H9 (cell line): Measurements from ENCODE around the gene IQCM. TPM values are rescaled to one million over a fixed set of nuclear protein-coding genes. Genes with fewer than 3 reads are reported as not detected.

ENCODE experiments used
- DNase-seq: peaks from one replicate; pipeline ENCODE4 v3.0.0-alpha.2; 2017
- H2AFZ ChIP-seq: one replicate; pipeline ENCODE4 v1.6.1; 2013; ENCODE audit warnings: mild to moderate bottlenecking, low read length, control low read depth, moderate library complexity
- H2AK5ac ChIP-seq: 2 replicates; pipeline ENCODE4 v1.6.1; 2013; ENCODE audit warnings: low read length, control low read depth, mixed read lengths; ENCODE audit not compliant: insufficient read length
- H2BK120ac ChIP-seq: one replicate; pipeline ENCODE4 v1.6.1; 2013; ENCODE audit warnings: low read depth, mild to moderate bottlenecking, low read length, control low read depth, inconsistent platforms; ENCODE audit not compliant: poor library complexity, severe bottlenecking
- H2BK12ac ChIP-seq: 2 replicates; pipeline ENCODE4 v1.6.1; 2013; ENCODE audit warnings: low read length, control low read depth, mixed read lengths, low read depth; ENCODE audit not compliant: insufficient read length
- H2BK15ac ChIP-seq: 2 replicates; pipeline ENCODE4 v1.6.1; 2013; ENCODE audit warnings: low read depth, low read length, control low read depth
- H2BK20ac ChIP-seq: one replicate; pipeline ENCODE4 v1.6.1; 2013; ENCODE audit warnings: low read depth, mild to moderate bottlenecking, low read length, control low read depth, inconsistent platforms; ENCODE audit not compliant: poor library complexity, severe bottlenecking
- H2BK5ac ChIP-seq: 2 replicates; pipeline ENCODE4 v1.6.1; 2013; ENCODE audit warnings: low read length, control low read depth, mixed read lengths; ENCODE audit not compliant: insufficient read length
- H3K14ac ChIP-seq: 2 replicates; pipeline ENCODE4 v1.6.1; 2013; ENCODE audit warnings: low read length, control low read depth; ENCODE audit not compliant: insufficient read depth
- H3K18ac ChIP-seq: 2 replicates; pipeline ENCODE4 v1.6.1; 2013; ENCODE audit warnings: low read depth, mild to moderate bottlenecking, mixed read lengths, low read length, control low read depth; ENCODE audit not compliant: insufficient read length
- H3K23ac ChIP-seq: 2 replicates; pipeline ENCODE4 v1.6.1; 2013; ENCODE audit warnings: low read length, control low read depth, mixed read lengths, low read depth; ENCODE audit not compliant: insufficient read length
- H3K23me2 ChIP-seq: 2 replicates; pipeline ENCODE4 v1.6.1; 2013; ENCODE audit warnings: low read depth, mild to moderate bottlenecking, mixed read lengths, low read length, control low read depth; ENCODE audit not compliant: insufficient read length, poor library complexity, severe bottlenecking
- H3K27ac ChIP-seq: 2 replicates; pipeline ENCODE4 v1.5.1; 2013; ENCODE audit warnings: low read length, control low read depth, mixed read lengths, low read depth; ENCODE audit not compliant: insufficient read length
- H3K27me3 ChIP-seq: 2 replicates; pipeline ENCODE4 v1.6.1; 2013; ENCODE audit warnings: low read length, control low read depth, inconsistent platforms; ENCODE audit not compliant: insufficient read depth
- H3K4ac ChIP-seq: 2 replicates; pipeline ENCODE4 v1.6.1; 2013; ENCODE audit warnings: low read depth, mild to moderate bottlenecking, control low read depth, inconsistent platforms, low read length, moderate library complexity
- H3K4me1 ChIP-seq: 2 replicates; pipeline ENCODE4 v1.6.1; 2013; ENCODE audit warnings: low read length, control low read depth, inconsistent platforms; ENCODE audit not compliant: insufficient read depth
- H3K4me2 ChIP-seq: 2 replicates; pipeline ENCODE4 v1.6.1; 2013; ENCODE audit warnings: low read length, control low read depth, mixed read lengths; ENCODE audit not compliant: insufficient read length, insufficient read depth
- H3K56ac ChIP-seq: 2 replicates; pipeline ENCODE4 v1.6.1; 2013; ENCODE audit warnings: low read depth, mild to moderate bottlenecking, mixed read lengths, low read length, control low read depth; ENCODE audit not compliant: insufficient read length
- H3K79me1 ChIP-seq: 2 replicates; pipeline ENCODE4 v1.6.1; 2013; ENCODE audit warnings: low read depth, mild to moderate bottlenecking, moderate library complexity, low read length, control low read depth, inconsistent platforms; ENCODE audit not compliant: insufficient read depth, poor library complexity, severe bottlenecking
- H3K79me2 ChIP-seq: 2 replicates; pipeline ENCODE4 v1.6.1; 2013; ENCODE audit warnings: low read length, control low read depth, inconsistent platforms; ENCODE audit not compliant: insufficient read depth
- H3K9ac ChIP-seq: 2 replicates; pipeline ENCODE4 v1.6.1; 2013; ENCODE audit warnings: low read length, control low read depth, mixed read lengths; ENCODE audit not compliant: insufficient read length; ENCODE audit errors: extremely low read depth
- H3K9me3 ChIP-seq: one replicate; pipeline ENCODE4 v1.6.1; 2013; ENCODE audit warnings: low read depth, low read length, inconsistent platforms; ENCODE audit not compliant: control insufficient read depth
- H3T11ph ChIP-seq: one replicate; pipeline ENCODE4 v1.6.1; 2013; ENCODE audit warnings: mild to moderate bottlenecking, low read length, control low read depth, inconsistent platforms
- H4K20me1 ChIP-seq: one replicate; pipeline ENCODE4 v1.6.1; 2013; ENCODE audit not compliant: control insufficient read depth, insufficient read length, insufficient read depth
- H4K5ac ChIP-seq: 2 replicates; pipeline ENCODE4 v1.6.1; 2013; ENCODE audit warnings: low read depth, mild to moderate bottlenecking, mixed read lengths, low read length, control low read depth; ENCODE audit not compliant: insufficient read length
- H4K8ac ChIP-seq: replicated peaks from 2 replicates; pipeline ENCODE4 v1.6.1; 2013; ENCODE audit warnings: low read length, control low read depth, mixed read lengths, low read depth; ENCODE audit not compliant: insufficient read length
- H4K91ac ChIP-seq: 2 replicates; pipeline ENCODE4 v1.6.1; 2013; ENCODE audit warnings: low read depth, mild to moderate bottlenecking, moderate library complexity, mixed read lengths, low read length, control low read depth; ENCODE audit not compliant: insufficient read length
- H3K27ac Mint-ChIP-seq, 3 experiments: 2 replicates in 2 of 3; 3 replicates in 1 of 3; pipeline ENCODE4 v1.8.0; 2020 to 2021; ENCODE audit warnings: mixed read lengths in 3 of 3, mild to moderate bottlenecking in 1 of 3, moderate library complexity in 1 of 3
- H3K27me3 Mint-ChIP-seq: 2 replicates; pipeline ENCODE4 v1.8.0; 2021; ENCODE audit warnings: low read depth, mild to moderate bottlenecking, moderate library complexity, mixed read lengths
- H3K36me3 Mint-ChIP-seq, 3 experiments: 2 replicates in 2 of 3; 3 replicates in 1 of 3; pipeline ENCODE4 v1.8.0; 2020 to 2021; ENCODE audit warnings: low read depth in 3 of 3, mixed read lengths in 3 of 3; ENCODE audit not compliant: insufficient read depth in 1 of 3
- H3K4me1 Mint-ChIP-seq, 2 experiments: 2 replicates each; pipeline ENCODE4 v1.8.0; 2020; ENCODE audit warnings: mixed read lengths in 2 of 2
- H3K4me3 Mint-ChIP-seq, 2 experiments: 2 replicates in 1 of 2; 3 replicates in 1 of 2; pipeline ENCODE4 v1.8.0; 2020 to 2021; ENCODE audit warnings: mild to moderate bottlenecking in 2 of 2, mixed read lengths in 2 of 2, moderate library complexity in 1 of 2
- H3K9me3 Mint-ChIP-seq, 2 experiments: 2 replicates in 1 of 2; 3 replicates in 1 of 2; pipeline ENCODE4 v1.8.0; 2020; ENCODE audit warnings: mild to moderate bottlenecking in 2 of 2, mixed read lengths in 2 of 2, moderate library complexity in 1 of 2
- CTCF ChIP-seq: fragments of 200-600 bp; sonication (generic); conservative IDR thresholded peaks from 3 replicates; pipeline ENCODE4 v1.8.0; 2021; ENCODE audit warnings: antibody characterized with exemption, mild to moderate bottlenecking
- WGBS: extraction: QIAGEN DNeasy Blood & Tissue Kit; methylation state at CpG from one replicate; pipeline ENCODE4 v1.1.7; 2013; ENCODE audit warnings: missing lambda C conversion rate, low lambda C conversion rate, mixed read lengths; ENCODE audit not compliant: insufficient read length; ENCODE audit errors: extremely low coverage; 5-methylcytosine and 5-hydroxymethylcytosine counted together
- total RNA-seq: library from RNA; stranded (reverse); gene quantifications from 2 replicates; pipeline ENCODE4 v1.2.1, GENCODE V29; 2021

The IQCM gene
- total RNA-seq, 1 experiment from 2014 or later, result 0.15 TPM

- H3K18ac ChIP-seq, result no peak overlapping the region
- H3K79me1 ChIP-seq, result no peaks in the 10 kb centered on the region
- no peak overlapping the region for H3K56ac ChIP-seq
- H3K27me3 ChIP-seq, result no peaks in the 10 kb centered on the region
- H2BK20ac ChIP-seq, result no peak overlapping the region
- no peak overlapping the region for H4K5ac ChIP-seq
- no CpG with 5 or more reads among the region's 2 CpGs for WGBS
- H3K4me1 ChIP-seq, result no peaks in the 10 kb centered on the region
- no peaks in the 10 kb centered on the region for H3K9me3 ChIP-seq
- Mint-ChIP-seq H3K27me3 (peaks cover 2% of the 10 kb centered on the region; the same call in 1 of the 2 replicates), H3K4me1 (peaks cover 10 to 14% of the 10 kb centered on the region in 2 experiments), H3K9me3 (no peaks in the 10 kb centered on the region), H3K27ac (no peak overlapping the region), H3K36me3 (no peaks in the 10 kb centered on the region), H3K4me3 (no peak overlapping the region)
- no peak overlapping the region for H2AFZ ChIP-seq
- H3K4ac ChIP-seq, result no peak overlapping the region
- H4K8ac ChIP-seq, result no peak overlapping the region
- H2AK5ac ChIP-seq, result no peak overlapping the region
- no peaks in the 10 kb centered on the region for H3K23me2 ChIP-seq
- H4K20me1 ChIP-seq, result no peaks in the 10 kb centered on the region
- no peak overlapping the region for H4K91ac ChIP-seq
- H3T11ph ChIP-seq, result no peak overlapping the region
- no peak for TF ChIP-seq CTCF
- H3K79me2 ChIP-seq, result no peaks in the 10 kb centered on the region
- H3K27ac ChIP-seq, result no peak overlapping the region
- H3K14ac ChIP-seq, result no peak overlapping the region
- no peak for DNase-seq
- no peak overlapping the region for H2BK12ac ChIP-seq
- no peak overlapping the region for H3K9ac ChIP-seq
- H3K4me2 ChIP-seq, result no peak overlapping the region
- H2BK15ac ChIP-seq, result no peak overlapping the region
- H2BK120ac ChIP-seq, result no peak overlapping the region
- no peak overlapping the region for H2BK5ac ChIP-seq
- no peak overlapping the region for H3K23ac ChIP-seq
Measured at GRCh38 chr4:149702414-149703293, 113.0 kb downstream of the IQCM start.
